ENCODE data around the gene PELI2.

PELI2 gene

DNA sequence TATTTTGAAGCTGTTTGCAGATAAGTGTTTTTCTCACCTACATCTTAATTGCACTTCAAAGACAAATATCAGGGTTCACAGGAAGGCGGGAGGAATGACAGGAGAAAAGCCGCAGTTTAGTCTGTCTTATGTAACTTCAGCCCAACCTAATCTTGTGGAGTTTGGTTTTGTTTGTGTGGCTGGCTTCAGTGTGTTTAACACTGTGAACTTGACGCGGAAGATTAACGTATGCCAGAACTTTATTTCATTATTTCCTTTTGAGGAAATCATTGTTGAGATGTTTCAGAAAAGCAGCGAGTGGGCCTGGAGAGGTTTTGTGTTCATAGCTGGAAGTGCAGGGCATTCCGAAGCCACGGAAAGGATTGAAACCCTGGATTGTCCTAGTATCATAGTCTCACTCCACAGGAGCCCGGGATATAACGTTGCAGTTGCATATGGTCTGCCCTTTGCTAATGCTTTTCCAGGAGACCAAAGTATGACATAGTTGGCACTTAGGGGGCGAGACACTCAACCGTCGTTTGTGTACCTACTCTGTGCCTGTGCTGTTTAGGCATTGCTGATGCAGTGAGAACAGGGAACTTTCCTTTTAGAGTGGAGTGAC is 2.0 kb downstream of the PELI2 start:
- no peak for DNase-seq

DNA sequence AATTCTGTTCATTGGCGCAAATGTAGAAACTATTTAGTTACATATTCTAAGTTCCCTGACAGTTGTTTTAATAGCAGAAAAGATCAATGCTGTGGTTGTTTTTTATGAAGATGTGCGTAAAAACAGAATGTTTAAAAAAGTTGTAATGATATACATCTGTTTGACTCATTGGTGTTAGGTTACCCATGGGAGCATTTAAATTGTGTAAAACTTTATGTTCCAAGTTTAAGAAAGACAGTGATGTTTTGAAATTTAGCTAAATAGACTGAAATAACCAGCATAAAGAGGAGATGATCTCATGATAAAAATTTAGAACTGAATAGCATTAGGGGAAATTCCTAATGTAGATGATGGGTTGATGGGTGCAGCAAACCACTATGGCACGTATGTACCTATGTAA is 3.6 kb downstream of the PELI2 start:
- peak; percentile 39 for DNase-seq

DNA sequence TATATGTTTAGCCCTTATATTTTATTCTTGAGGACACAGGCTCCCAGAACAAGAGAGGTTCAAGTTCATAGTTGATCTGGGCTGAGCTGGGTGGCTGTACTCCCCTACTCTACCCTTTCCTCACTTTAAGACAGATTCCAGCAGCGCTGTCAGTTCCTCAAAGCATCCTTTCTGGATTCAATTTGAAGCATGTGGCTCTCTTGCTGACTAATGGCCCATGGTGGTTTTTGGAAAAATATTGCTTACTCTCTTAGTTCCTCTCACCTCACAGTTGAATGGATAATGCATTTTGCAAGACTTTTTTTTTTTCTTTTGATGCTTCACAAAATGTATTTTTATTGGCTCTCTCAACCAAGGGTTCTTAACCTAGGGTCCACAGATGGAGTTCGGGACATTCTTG is 4.1 kb downstream of the PELI2 start:
- peak; percentile 69 for DNase-seq

DNA sequence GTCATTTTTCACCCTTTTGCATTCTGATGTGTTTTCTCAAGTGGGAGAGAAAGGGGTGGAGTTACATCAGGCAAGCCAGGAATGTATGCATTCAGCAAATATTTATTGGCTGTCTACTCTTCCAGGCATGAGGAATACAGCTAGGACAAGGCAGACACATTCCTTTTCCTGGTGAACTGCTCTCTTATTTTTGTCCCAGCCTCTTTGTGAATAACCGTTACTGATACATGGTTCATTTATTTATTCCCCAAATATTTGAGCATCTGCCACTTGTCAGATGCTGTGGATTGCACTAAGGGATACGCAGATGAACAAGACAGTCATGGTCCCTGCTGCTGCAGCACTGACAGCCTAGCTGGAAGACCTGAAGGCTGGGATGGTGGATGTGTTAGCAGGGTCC is 6.1 kb downstream of the PELI2 start:
- peak; percentile 70 for DNase-seq

DNA sequence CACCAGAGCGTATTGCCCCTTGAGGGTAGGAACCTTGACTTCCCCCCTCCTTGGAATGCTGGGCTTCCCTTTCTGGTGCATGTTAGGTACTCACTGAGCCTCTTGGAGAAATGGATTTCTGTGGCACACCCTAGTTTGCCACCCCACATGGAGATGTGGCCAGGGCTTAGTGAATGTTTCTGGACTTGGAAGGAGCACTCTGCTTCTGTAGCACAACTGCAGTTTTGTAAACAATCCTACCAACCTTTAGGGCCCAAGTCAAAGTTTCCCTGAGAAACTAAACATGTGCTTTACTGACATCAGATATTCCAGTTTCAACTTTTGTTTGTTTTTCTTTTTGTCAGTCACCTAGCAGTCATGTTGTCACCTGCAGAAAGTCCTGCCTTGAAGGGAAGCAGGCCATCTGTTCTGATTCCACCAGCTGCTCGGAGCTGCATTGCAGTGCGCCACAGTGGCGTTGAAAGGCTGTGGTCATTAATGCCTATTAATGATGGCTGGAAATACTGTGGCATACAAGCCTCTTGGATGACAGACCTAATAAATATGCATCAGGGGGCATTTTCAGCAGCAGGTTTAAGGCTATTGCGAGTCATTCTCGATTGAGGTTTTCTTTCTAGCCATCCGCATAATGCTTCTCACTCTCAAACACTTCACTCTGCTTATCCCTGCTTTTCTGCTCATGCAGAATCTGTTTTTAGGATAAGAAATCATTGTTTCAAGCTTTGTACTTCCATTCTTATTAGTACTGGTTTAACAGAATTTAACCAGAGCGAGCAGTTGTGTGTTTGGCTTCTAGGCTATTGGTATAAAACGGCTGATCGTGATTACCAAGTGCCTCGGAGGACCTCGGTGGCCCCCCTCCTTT is 7.8 kb downstream of the PELI2 start:
- DNase-seq = peak; percentile 51

DNA sequence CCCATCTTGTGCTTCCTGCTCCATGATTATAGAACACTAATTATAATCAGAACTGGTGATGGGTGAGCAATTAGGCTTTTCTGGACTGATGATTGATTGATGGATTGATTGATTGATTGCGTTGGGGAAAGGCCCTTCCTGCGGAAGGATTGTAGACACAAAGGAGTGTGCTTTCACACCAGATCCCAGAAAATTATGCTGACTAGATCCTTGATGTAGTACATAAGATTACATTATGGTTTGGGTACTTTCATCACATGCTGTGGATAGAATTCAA is 8.4 kb downstream of the PELI2 start:
- DNase-seq = no peak

DNA sequence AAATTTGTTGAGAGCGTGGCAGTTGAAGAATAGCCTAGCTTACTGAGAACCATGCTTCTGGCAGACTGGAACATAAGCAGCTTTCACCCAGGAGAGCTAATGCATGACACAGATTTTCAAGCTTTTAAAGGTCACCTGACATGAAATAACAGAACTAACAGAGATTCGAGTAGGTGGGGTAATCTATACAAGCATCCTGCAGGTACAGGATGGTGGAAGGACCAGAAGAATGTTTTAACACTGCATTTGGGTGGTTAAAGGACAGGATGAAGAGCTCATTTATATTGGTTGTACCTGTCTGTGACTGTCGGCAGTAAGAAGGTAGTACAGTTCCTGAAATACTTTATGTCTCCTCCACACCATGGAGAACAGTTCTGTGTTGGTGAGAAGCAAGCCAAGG is 8.9 kb downstream of the PELI2 start:
- DNase-seq = no peak

DNA sequence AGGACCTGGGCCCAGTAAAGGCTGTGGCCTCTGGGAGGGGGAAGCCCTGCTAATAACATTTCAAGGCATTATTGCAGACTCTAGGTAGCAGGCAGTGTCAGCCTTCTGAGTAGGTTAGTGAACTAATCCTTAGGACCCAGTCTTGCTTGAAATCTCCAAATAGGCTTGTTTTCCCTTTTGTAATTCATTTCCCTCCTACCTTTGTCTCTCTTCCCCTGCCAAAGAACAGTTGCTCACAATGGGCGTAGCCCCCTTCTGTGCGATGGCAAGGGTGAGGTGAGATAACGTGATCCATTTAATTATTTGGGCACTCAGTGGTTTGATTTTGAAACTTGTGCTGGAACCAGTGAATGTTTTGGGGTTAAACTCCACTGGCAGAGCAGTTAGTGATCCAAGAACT is 10.9 kb downstream of the PELI2 start:
- no peak for DNase-seq

DNA sequence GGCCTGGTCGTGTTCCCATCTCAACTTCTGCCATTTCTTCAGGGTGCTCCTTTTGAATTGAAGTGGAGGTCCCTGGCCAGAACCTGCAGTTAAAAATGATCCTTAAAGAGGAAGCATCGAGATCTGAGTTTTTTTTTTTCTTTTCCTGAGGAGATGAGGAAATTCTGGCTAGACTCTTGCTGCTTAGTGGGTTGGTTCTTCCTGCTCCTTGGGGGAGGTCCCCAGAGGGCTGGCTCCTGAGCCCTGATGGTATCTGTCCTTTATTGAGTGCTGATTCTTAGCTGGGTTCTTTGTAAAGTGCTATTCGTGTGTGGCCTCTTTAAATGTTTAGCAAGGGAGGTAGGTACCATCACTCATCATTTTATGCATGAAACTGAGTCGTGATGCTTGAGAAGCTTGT is 11.7 kb downstream of the PELI2 start:
- DNase-seq = no peak

DNA sequence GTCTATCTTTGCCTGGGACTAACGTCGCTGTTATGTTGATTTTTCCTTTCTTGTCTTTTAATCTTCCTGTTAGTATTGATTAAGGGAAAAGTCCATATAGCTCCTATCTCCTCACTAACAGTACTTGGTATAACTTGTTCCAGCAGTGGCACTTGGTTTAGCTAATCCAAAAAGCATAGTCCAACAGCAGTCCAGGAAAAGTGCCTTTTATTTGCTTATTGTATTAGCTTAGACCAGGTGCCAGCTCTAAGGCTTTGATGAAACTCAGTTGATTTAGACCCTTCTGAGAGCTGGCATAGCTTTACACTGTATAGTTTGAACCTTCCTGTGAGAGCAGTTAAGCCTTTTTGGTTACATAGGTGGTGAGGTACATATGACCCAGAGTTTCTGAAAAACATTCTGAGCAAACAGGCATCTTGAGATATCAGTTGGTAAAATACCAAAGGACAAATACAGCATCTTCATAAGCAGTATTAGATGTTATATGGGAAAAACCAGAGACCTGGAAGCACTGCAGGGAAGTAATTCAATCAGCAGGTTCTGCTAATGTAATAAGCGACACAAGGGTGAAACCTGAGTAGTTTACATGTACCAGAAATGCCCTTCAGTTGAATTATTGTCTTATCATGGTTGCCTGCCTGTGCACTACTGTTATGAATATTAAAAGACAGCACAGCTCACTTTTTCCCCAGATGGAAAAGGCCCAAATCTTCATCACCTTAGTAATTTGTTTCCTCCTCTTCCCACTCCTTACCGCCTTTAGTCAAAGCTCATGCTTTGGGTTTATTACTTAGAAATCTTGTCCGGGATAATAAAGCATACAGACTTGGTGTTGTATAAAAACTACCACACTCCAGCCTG is 13.0 kb downstream of the PELI2 start:
- no peak for DNase-seq

DNA sequence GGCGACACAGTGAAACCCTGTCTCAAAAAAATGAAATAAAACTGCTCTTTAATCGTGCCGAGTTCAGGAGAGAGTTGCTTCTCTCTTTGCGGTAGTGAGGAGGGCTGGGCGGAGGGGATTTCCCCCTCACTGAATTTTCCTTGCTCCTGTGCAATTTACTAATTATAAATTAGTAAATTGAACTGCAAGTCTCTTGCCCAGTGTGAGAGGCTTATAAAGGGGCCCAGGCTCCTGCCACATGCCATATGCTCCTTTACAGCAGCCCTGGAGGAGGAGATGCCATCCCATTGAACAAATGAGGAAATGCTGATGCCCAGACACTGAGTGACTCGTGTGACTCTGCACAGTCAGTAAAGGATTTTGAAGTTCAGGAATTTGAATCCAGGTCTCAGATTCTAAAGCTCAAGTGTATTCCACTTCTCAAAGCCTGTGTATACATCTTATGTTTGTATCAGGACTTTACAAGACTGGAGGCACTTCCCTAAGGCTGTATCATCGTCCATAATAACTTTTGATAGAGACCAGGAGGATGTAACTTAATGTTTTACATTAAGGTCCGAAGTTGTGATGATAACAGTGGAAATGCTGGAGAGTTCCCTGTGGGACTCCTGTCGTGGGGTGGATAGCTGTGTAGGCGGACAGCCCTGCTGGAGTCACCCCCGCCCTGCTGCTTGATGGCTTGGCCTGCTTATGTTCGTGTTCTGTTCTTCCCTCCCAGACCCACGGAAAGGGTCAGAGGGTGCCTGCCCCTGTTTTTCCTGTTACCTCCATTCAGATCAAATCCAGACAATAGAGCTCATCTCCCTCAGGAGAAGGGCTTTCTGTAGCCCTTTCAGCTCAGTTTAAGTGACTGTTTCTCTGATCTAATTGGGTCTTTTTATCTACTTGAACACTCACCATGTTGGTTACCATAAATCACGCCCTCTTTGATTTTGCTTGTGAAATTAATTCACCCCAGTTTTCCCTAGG is 13.9 kb downstream of the PELI2 start:
- DNase-seq = no peak

DNA sequence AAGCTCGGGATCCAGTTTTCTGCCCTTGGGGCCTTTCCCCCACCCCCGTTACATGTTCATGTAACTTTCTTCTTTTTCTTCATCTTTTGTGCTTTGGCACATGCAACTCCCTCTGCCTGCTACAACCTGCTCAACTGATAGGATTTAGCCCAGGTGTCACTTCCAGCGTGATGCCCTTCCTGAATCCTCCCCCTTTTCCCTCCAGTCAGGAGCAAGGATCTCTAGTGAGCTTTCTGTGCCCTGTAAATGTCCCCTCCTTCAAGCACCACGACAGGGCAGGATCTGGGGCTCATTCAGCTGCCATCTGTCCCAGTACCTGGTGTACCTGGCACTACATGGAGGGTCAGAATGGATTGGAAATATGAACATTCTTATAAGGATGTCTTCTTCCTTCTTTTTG is 15.3 kb downstream of the PELI2 start:
- no peak for DNase-seq

DNA sequence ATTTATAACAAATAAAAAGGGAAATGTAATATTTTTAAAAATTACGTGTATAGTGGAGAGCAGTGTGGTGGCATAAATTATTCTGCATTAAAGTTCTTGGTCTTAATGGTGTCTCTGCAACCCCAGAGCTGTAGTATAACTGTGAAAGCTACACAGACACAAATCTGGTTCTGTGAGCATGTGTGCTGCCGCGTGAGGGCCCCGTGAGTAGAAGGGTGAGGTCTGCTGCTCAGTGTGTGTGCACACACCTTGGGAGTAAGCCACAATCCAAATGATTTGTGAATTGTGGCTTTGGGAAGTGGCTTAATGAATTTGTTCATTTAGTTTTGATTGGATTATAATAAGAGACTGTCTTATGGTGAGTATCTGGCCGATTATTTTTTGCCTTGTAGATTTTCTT is 16.8 kb downstream of the PELI2 start:
- no peak for DNase-seq

DNA sequence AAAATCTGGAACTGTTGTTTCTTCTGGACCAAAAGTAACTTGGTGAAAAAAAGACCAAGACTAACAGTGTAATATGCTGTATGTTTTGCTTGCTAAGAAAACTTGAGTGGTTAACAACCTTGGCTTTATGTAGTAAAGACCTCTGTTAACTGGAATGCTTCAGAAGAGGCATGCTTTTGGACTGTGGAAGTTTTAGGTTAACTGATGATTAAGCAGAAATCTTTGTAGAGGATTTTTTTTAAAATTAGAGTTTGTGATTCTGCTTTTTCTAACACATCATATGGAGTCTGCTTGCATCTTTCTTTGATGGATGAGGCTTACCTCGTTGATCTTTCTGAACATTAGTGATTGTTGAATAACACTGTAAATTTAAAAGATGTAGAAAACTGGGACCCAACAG is 17.5 kb downstream of the PELI2 start:
- DNase-seq = no peak

DNA sequence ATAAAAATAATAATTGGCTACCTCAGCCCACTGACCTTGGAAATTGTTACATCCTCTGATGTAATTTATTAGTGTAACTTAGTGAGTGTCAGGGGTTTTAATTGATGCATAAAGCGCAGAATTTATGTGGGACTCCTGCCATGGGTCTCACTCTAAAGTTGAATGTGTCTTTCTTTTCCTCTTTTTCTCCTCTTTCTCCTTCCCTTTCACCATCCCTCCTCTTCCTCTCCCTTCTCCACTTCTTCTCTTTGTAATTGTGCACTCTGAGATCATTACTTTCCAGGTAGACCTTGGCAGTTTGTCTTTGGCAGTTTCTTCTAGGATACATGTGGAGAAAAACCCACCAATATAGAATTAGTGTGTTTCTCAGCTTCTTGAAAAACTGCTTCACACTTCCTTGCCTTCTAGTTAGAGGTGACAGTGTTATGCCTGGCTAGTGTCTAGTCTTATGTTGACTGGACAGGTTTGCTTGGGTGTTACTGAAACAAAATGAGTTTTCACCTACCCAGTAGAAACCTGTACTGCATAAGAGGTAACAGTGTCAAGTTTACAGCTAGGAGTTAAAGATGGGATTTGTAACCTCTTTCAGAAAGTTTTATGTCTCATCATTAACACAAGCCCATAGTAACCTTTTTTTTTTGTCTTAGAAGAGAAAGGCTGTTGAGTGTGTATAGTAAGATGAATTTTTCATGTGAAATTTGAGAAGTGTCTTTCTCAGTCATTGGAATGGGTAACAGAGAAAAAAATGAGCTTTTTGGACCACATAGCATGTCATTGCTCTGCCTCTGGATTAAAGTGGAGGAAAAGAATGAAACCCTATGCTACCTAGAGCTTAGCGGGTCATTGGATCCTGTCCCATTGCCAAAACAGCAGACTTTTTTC is 18.6 kb downstream of the PELI2 start:
- peak; percentile 25 for DNase-seq

DNA sequence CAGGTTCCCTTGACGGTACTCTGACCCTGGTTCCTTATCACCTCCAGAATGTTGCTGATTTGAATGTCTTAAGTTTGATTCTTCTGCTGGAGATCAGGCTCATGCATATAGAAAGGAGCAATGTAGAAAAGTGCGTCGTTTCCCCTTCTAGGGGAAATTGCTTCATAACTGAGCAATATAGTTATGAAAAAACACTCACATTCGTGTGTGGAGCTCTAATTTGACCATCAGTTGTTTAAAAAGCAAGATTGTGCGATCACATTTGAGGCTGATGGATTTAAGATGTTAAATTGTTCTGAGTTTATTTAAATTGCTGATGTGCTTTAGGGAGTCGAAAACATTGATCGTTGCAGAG is 19.2 kb downstream of the PELI2 start:
- no peak for DNase-seq

DNA sequence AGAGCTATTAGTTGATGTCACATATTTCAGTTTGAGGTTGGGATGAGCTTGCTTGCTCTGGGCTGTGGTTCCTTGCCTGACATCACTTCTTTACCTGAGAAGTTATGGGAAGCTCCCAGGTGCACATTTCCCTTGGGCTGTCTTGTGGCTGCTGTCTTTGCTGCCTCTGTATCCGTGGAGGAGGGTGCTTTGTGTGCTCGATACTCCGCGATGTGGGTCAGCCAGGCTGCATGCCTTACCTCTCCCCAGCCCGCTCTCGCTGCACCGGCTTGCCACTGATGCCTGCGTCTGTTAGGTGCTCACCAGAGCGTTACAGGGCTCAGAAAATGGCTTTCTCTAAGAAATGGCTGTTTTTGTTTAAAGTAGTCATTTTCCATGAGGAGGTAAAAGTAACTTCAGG is 19.6 kb downstream of the PELI2 start:
- no peak for DNase-seq

DNA sequence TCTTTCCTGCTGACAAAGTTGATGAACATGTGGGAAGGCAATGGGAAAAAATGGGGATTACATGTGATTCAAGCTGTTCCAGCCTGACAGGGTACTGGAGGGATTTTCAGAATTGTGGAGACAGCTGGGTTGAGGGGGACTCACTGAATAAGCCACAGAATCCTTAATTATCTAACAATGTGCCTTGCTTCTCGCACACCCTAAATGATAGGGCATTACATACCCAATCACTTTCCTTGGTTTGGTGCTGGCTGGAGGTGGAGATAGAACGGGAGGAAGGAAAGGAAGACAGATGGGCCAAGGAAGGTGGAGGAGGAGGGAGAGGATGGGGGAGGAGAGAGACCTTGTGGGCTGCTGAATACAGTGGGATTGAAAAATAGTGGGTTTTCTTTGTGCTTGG is 20.7 kb downstream of the PELI2 start:
- DNase-seq = no peak

DNA sequence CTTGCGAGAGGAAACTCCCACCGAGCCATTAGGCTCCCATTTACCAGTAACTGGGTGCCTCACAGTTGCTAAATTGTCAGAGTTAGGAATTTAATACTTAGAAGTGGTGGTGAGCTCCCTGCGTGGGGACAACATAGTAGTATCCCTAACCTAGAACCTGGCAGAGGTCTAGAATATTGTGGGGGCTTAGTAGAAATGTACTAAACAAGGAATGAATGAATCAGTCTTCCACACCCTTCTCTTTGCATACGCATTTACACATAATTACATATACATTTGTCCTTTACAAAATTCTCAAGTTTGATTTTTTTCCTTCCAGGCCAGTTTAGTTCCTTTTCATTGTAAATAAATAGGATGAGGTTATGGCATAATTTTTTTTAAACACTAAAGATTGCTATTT is 24.1 kb downstream of the PELI2 start:
- DNase-seq = no peak

DNA sequence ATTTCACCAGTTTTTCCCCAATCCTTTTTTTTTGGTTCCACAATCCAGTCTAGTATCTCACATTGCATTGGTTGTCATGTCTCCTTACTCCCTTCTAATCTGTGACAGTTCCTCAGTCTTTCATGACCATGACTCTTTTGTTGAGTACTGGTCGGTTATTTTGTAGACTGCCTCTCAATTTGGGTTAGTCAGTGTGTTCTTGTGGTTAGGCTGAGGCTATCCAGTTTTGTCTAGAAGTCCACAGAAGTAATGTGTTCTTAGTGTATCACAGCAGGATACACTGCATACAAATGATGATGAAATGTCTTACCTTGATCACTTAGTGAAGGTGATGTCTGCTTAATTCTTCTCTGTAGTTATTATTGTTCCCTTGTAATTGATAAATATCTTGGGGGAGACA is 24.8 kb downstream of the PELI2 start:
- no peak for DNase-seq

DNA sequence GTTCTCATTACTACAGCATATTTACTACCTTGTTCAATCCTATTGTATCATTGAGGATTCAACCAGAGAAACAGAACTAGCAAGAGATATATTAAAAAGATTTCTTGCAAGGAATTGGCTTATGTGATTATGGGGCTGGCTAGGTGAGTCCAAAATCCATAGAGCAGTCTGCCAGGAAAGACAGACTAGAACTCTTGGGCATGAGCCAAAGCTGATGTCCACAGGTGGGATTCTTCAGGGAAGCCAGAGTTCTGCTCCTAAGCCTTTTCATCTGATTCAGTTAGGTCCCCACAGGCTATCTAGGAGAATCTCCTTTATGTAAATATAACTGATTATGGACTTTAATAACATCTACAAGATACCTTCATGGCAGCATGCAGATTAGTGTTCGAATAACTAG is 26.0 kb downstream of the PELI2 start:
- DNase-seq = no peak

DNA sequence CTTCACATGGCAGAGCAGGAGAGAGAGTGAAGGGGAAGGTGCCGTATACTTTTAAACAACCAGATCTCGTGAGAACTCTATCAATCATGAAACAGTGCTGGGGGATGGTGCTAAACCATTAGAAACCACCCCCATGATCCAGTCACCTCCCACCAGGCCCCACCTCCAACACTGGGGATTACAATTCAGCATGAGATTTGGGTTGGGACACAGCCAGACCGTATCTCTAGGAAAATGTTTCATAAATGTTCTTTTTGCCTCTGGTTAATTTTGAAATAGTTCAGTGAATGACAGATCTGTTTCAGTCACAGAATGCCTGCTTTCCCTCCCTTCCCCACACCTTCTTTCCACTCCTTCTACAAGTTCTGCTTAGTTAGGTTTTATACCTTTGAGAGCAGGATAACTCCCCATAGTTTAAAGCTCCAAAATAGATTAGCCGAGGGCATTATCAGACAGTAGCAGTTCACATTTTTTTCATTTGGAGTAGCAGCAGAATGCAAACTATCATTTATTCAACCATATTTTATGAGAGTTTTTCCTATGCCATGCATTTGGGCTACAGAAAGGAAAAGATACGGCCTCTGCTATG is 27.1 kb downstream of the PELI2 start:
- DNase-seq = no peak

All from fibroblast of upper back skin (primary cell).